PC-3 (cell line): ENCODE measurements around the gene PRRX2.

Experiments used
- EZH2 ChIP-seq: fragments of 300-600 bp; sonication (generic); IDR thresholded peaks from one replicate; pipeline ENCODE4 v1.6.1; 2017; ENCODE audit warnings: antibody characterized with exemption, mild to moderate bottlenecking, low read length; ENCODE audit not compliant: unreplicated experiment
- EZH2phosphoT487 ChIP-seq: fragments of 300-600 bp; sonication (generic); IDR thresholded peaks from 2 replicates; pipeline ENCODE4 v1.6.1; 2018; ENCODE audit warnings: mild to moderate bottlenecking, antibody characterized with exemption, low read length, borderline replicate concordance
- TF ChIP-seq, protein P1 (sequence below): fragments of 300-600 bp; sonication (generic); conservative IDR thresholded peaks from 2 replicates; pipeline ENCODE4 v1.5.1; 2017; ENCODE audit warnings: antibody characterized with exemption, low read depth, mild to moderate bottlenecking, low read length

DNA sequence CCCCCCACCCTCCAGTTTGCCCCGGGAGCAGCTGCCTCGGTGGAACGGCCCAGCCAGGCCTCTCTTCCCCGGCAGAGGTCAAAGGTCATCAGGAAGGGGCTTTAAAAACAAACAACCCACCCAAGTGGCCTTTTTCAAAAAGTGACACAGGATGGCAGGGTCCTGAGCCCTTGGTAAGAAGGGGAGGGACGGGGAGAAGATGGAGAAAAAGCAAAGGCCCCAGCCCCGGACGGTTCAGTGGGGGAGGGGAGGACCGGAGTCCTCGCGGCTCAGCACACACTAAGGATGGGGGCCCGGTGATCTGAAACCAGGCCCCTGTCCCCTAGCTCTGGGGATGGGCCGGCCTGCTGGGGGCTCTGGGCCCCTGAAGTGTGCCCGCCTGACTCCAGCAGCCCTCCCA is 1.1 kb downstream of the PRRX2 start:
- TF ChIP-seq, protein P1, sequence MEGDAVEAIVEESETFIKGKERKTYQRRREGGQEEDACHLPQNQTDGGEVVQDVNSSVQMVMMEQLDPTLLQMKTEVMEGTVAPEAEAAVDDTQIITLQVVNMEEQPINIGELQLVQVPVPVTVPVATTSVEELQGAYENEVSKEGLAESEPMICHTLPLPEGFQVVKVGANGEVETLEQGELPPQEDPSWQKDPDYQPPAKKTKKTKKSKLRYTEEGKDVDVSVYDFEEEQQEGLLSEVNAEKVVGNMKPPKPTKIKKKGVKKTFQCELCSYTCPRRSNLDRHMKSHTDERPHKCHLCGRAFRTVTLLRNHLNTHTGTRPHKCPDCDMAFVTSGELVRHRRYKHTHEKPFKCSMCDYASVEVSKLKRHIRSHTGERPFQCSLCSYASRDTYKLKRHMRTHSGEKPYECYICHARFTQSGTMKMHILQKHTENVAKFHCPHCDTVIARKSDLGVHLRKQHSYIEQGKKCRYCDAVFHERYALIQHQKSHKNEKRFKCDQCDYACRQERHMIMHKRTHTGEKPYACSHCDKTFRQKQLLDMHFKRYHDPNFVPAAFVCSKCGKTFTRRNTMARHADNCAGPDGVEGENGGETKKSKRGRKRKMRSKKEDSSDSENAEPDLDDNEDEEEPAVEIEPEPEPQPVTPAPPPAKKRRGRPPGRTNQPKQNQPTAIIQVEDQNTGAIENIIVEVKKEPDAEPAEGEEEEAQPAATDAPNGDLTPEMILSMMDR = no peak
- TF ChIP-seq EZH2 (no peak), EZH2phosphoT487 (no peak)
